22Rv1 (cell line): Measurements from ENCODE around the gene CFAP251.

Experiments
- CTCF ChIP-seq: fragments of 450-650 bp; IDR thresholded peaks from 2 replicates; pipeline ENCODE4 v1.5.1; 2017; ENCODE audit warnings: mild to moderate bottlenecking
- ZFX ChIP-seq: fragments of 450-650 bp; IDR thresholded peaks from 2 replicates; pipeline ENCODE4 v1.6.1; 2017; ENCODE audit warnings: antibody characterized with exemption, borderline replicate concordance

GRCh38 chr12:121961195-121961879 lies 42.9 kb downstream of the CFAP251 start:
- no peak for TF ChIP-seq CTCF
- no peak for TF ChIP-seq ZFX
